ENCODE results near the gene ZBTB26. TPM values are rescaled to one million over a fixed set of nuclear protein-coding genes. Genes with fewer than 3 reads are reported as not detected.

ZBTB26 gene
- total RNA-seq, 1 experiment from 2014 or later, result 6.7 TPM

- Mint-ChIP-seq H3K27ac (ENCODE audit: unreplicated experiment) (no peak overlapping the region), H3K27me3 (ENCODE audit: unreplicated experiment) (no peaks in the 10 kb centered on the region), H3K4me1 (ENCODE audit: low read depth, unreplicated experiment) (no peaks in the 10 kb centered on the region), H3K9me3 (ENCODE audit: low read depth, unreplicated experiment) (no peaks in the 10 kb centered on the region), H3K4me3 (ENCODE audit: low read depth, unreplicated experiment) (no peak overlapping the region), H3K36me3 (ENCODE audit: insufficient read depth, unreplicated experiment) (no peaks in the 10 kb centered on the region)
- CTCF ChIA-PET, result no interaction called here
- TF ChIP-seq CTCF (IDR thresholded peaks at IDR 0.05; ENCODE audit: unreplicated experiment), result no peak
- DNase-seq, result no peak
- BruUV-seq (replicated peaks), result no TSS peak
- intact Hi-C loops (cut with micrococcal nuclease; ENCODE audit: unreplicated experiment), result no loop called here
Observed at GRCh38 chr9:122923947-122924346, 7.4 kb downstream of the ZBTB26 start.

- Mint-ChIP-seq H3K36me3 (ENCODE audit: insufficient read depth, unreplicated experiment) (no peaks in the 10 kb centered on the region), H3K4me1 (ENCODE audit: low read depth, unreplicated experiment) (no peaks in the 10 kb centered on the region), H3K27me3 (ENCODE audit: unreplicated experiment) (no peaks in the 10 kb centered on the region), H3K27ac (ENCODE audit: unreplicated experiment) (no peak overlapping the region), H3K4me3 (ENCODE audit: low read depth, unreplicated experiment) (no peak overlapping the region), H3K9me3 (ENCODE audit: low read depth, unreplicated experiment) (no peaks in the 10 kb centered on the region)
- CTCF ChIA-PET, result no interaction called here
- intact Hi-C loops (cut with micrococcal nuclease; ENCODE audit: unreplicated experiment), result no loop called here
- no peak for DNase-seq
- no TSS peak for BruUV-seq (replicated peaks)
- no peak for TF ChIP-seq CTCF (IDR thresholded peaks at IDR 0.05; ENCODE audit: unreplicated experiment)
Observed at GRCh38 chr9:122922713-122923112, 8.6 kb downstream of the ZBTB26 start.

- intact Hi-C loops (cut with micrococcal nuclease; ENCODE audit: unreplicated experiment), result no loop called here
- H3K27me3 Mint-ChIP-seq (ENCODE audit: unreplicated experiment), result no peaks in the 10 kb centered on the region
- H3K36me3 Mint-ChIP-seq (ENCODE audit: insufficient read depth, unreplicated experiment), result peaks cover 7% of the 10 kb centered on the region
- H3K4me3 Mint-ChIP-seq (ENCODE audit: low read depth, unreplicated experiment), result no peak overlapping the region
- CTCF ChIA-PET, result no interaction called here
- no peak for TF ChIP-seq CTCF (IDR thresholded peaks at IDR 0.05; ENCODE audit: unreplicated experiment)
- no peak for DNase-seq
- H3K9me3 Mint-ChIP-seq (ENCODE audit: low read depth, unreplicated experiment), result no peaks in the 10 kb centered on the region
- H3K4me1 Mint-ChIP-seq (ENCODE audit: low read depth, unreplicated experiment), result no peaks in the 10 kb centered on the region
- no peak overlapping the region for H3K27ac Mint-ChIP-seq (ENCODE audit: unreplicated experiment)
- no TSS peak for BruUV-seq (replicated peaks)
Observed at GRCh38 chr9:122918310-122918709, 13.0 kb downstream of the ZBTB26 start.

GRCh38 chr9:122912964-122913673, 18.2 kb downstream of the ZBTB26 start, which contains the start of gene ZBTB6:
TSS of gene ZBTB6 (minus strand) at chr9:122913323. CDS start at chr9:122912072, 1,251 bp downstream.
- BruUV-seq (replicated peaks), result no TSS peak

More at GRCh38 chr9:122912964-122913673, 18.2 kb downstream of the ZBTB26 start, which contains the start of gene ZBTB6:
- no peaks in the 10 kb centered on the region for H3K9me3 Mint-ChIP-seq (ENCODE audit: low read depth, unreplicated experiment)
- H3K27me3 Mint-ChIP-seq (ENCODE audit: unreplicated experiment), result no peaks in the 10 kb centered on the region
- no peak for TF ChIP-seq CTCF (IDR thresholded peaks at IDR 0.05; ENCODE audit: unreplicated experiment)
- DNase-seq, result peak; percentile 49
- H3K4me3 Mint-ChIP-seq (ENCODE audit: low read depth, unreplicated experiment), result peak within 1 kb of the TSS; percentile 92
- CTCF ChIA-PET, result interaction anchor here (0.7 kb wide), 2 partner anchors 14 to 817 kb away, joined by 3 read pairs; no protein-coding TSS in a partner anchor
- peak within 1 kb of the TSS; percentile 95 for H3K27ac Mint-ChIP-seq (ENCODE audit: unreplicated experiment)
- intact Hi-C loops (cut with micrococcal nuclease; ENCODE audit: unreplicated experiment), result loop anchor here (5.0 kb wide), 1 partner anchor 79 kb away; no protein-coding TSS in a partner anchor
- H3K4me1 Mint-ChIP-seq (ENCODE audit: low read depth, unreplicated experiment), result peaks cover 16% of the 10 kb centered on the region
- H3K36me3 Mint-ChIP-seq (ENCODE audit: insufficient read depth, unreplicated experiment), result peaks cover 27% of the 10 kb centered on the region
